Activated naive CD4-positive, alpha-beta T cell treated with anti-CD3 and anti-CD28 coated beads, Interleukin-2, amount 10 ng/mL, durations not matched to agents 7 days and 5 days (primary cell): ENCODE results near the gene CHPF.
A peak's percentile ranks its signal among the peaks of the same experiment; 100 is the strongest.

Experiments
- CTCF ChIA-PET: fragments of 350-600 bp; sonication (Branson Sonifier 250); formaldehyde crosslinking; loops from one replicate; lab custom pipeline; 2021; ENCODE audit warnings: antibody characterized with exemption; lab: Charles Lee
- DNase-seq: peaks from one replicate; pipeline ENCODE4 v3.0.0-alpha.2; 2020
- H3K27ac Mint-ChIP-seq: one replicate; pipeline ENCODE4 v1.8.0; 2021; ENCODE audit warnings: mild to moderate bottlenecking, moderate library complexity, mixed read lengths
- H3K27me3 Mint-ChIP-seq: one replicate; pipeline ENCODE4 v1.8.0; 2021; ENCODE audit warnings: mild to moderate bottlenecking, mixed read lengths
- H3K36me3 Mint-ChIP-seq: one replicate; pipeline ENCODE4 v1.8.0; 2021; ENCODE audit warnings: mixed read lengths
- H3K4me1 Mint-ChIP-seq: one replicate; pipeline ENCODE4 v1.8.0; 2021; ENCODE audit warnings: mixed read lengths
- H3K4me3 Mint-ChIP-seq: one replicate; pipeline ENCODE4 v1.8.0; 2021; ENCODE audit warnings: mild to moderate bottlenecking, moderate library complexity, mixed read lengths
- H3K9me3 Mint-ChIP-seq: one replicate; pipeline ENCODE4 v1.8.0; 2021; ENCODE audit warnings: mixed read lengths

The CHPF gene

GRCh38 chr2:219543596-219544358 lies at the start of gene CHPF, which contains the start of gene TMEM198:
Gene CHPF, minus strand, starts transcription at chr2:219543809. Its CDS starts 271 bp downstream, at chr2:219543538.
Gene TMEM198, plus strand, starts transcription at chr2:219544028. Its CDS starts 700 bp downstream, at chr2:219544728.
- peak; percentile 97 for DNase-seq
- CTCF ChIA-PET = interaction anchor here (0.8 to 2.4 kb wide), 5 partner anchors 10 to 146 kb away, joined by 3 to 23 read pairs (median 6); no protein-coding TSS in a partner anchor
- H3K27me3 Mint-ChIP-seq = peaks cover 36% of the 10 kb centered on the region
- H3K4me1 Mint-ChIP-seq = peaks cover 23% of the 10 kb centered on the region
- H3K4me3 Mint-ChIP-seq = peak within 1 kb of the TSS; percentile 77
- peaks cover 2% of the 10 kb centered on the region for H3K36me3 Mint-ChIP-seq
- no peaks in the 10 kb centered on the region for H3K9me3 Mint-ChIP-seq
- peak within 1 kb of the TSS; percentile 86 for H3K27ac Mint-ChIP-seq

GRCh38 chr2:219593154-219593553 lies 49.5 kb upstream of the CHPF start:
- Mint-ChIP-seq H3K36me3 (no peaks in the 10 kb centered on the region), H3K9me3 (no peaks in the 10 kb centered on the region), H3K4me1 (peaks cover 16% of the 10 kb centered on the region), H3K27ac (no peak overlapping the region), H3K27me3 (peaks cover 20% of the 10 kb centered on the region), H3K4me3 (no peak overlapping the region)
- CTCF ChIA-PET = interaction anchor here (1.3 kb wide), 1 partner anchor 52 kb away, joined by 4 read pairs; no protein-coding TSS in a partner anchor
- no peak for DNase-seq

- no peaks in the 10 kb centered on the region for H3K9me3 Mint-ChIP-seq
- no peak for DNase-seq
- no peak overlapping the region for H3K4me3 Mint-ChIP-seq
- peaks cover 13% of the 10 kb centered on the region for H3K4me1 Mint-ChIP-seq
- no peak overlapping the region for H3K27ac Mint-ChIP-seq
- CTCF ChIA-PET = interaction anchor here (1.3 kb wide), 1 partner anchor 52 kb away, joined by 4 read pairs; no protein-coding TSS in a partner anchor
- H3K27me3 Mint-ChIP-seq = peaks cover 16% of the 10 kb centered on the region
- no peaks in the 10 kb centered on the region for H3K36me3 Mint-ChIP-seq
Measured at GRCh38 chr2:219592736-219593135, 49.1 kb upstream of the CHPF start.

- H3K27ac Mint-ChIP-seq = no peak overlapping the region
- no peak for DNase-seq
- no peak overlapping the region for H3K4me3 Mint-ChIP-seq
- CTCF ChIA-PET = interaction anchor here (1.0 to 1.6 kb wide), 2 partner anchors 31 to 120 kb away, joined by 3 to 7 read pairs; no protein-coding TSS in a partner anchor
- no peaks in the 10 kb centered on the region for H3K9me3 Mint-ChIP-seq
- H3K36me3 Mint-ChIP-seq = no peaks in the 10 kb centered on the region
- H3K27me3 Mint-ChIP-seq = peaks cover 15% of the 10 kb centered on the region
- H3K4me1 Mint-ChIP-seq = no peaks in the 10 kb centered on the region
Measured at GRCh38 chr2:219591091-219591490, 47.5 kb upstream of the CHPF start.

- no peak overlapping the region for H3K4me3 Mint-ChIP-seq
- no peak overlapping the region for H3K27ac Mint-ChIP-seq
- DNase-seq = no peak
- H3K27me3 Mint-ChIP-seq = peaks cover 27% of the 10 kb centered on the region
- H3K4me1 Mint-ChIP-seq = no peaks in the 10 kb centered on the region
- CTCF ChIA-PET = no interaction called here
- H3K36me3 Mint-ChIP-seq = no peaks in the 10 kb centered on the region
- no peaks in the 10 kb centered on the region for H3K9me3 Mint-ChIP-seq
Measured at GRCh38 chr2:219581346-219581745, 37.7 kb upstream of the CHPF start.

- Mint-ChIP-seq H3K4me1 (no peaks in the 10 kb centered on the region), H3K27me3 (peaks cover 46% of the 10 kb centered on the region), H3K36me3 (no peaks in the 10 kb centered on the region), H3K9me3 (no peaks in the 10 kb centered on the region), H3K4me3 (no peak overlapping the region), H3K27ac (no peak overlapping the region)
- CTCF ChIA-PET = no interaction called here
- DNase-seq = no peak
Measured at GRCh38 chr2:219578811-219579613, 35.4 kb upstream of the CHPF start.

- H3K27me3 Mint-ChIP-seq = peaks cover 68% of the 10 kb centered on the region
- H3K4me1 Mint-ChIP-seq = no peaks in the 10 kb centered on the region
- no peaks in the 10 kb centered on the region for H3K36me3 Mint-ChIP-seq
- CTCF ChIA-PET = interaction anchor here (1.1 kb wide), 1 partner anchor 16 kb away, joined by 3 read pairs; no protein-coding TSS in a partner anchor
- no peaks in the 10 kb centered on the region for H3K9me3 Mint-ChIP-seq
- no peak overlapping the region for H3K4me3 Mint-ChIP-seq
- H3K27ac Mint-ChIP-seq = peak overlapping the region; percentile 67
- DNase-seq = no peak
Measured at GRCh38 chr2:219576505-219577388, 33.1 kb upstream of the CHPF start.

GRCh38 chr2:219575566-219576504 lies 32.2 kb upstream of the CHPF start:
- Mint-ChIP-seq H3K27me3 (peaks cover 75% of the 10 kb centered on the region), H3K27ac (no peak overlapping the region), H3K9me3 (no peaks in the 10 kb centered on the region), H3K4me3 (no peak overlapping the region), H3K4me1 (no peaks in the 10 kb centered on the region), H3K36me3 (no peaks in the 10 kb centered on the region)
- DNase-seq = no peak
- CTCF ChIA-PET = interaction anchor here (1.1 kb wide), 1 partner anchor 15 kb away, joined by 3 read pairs; no protein-coding TSS in a partner anchor

- CTCF ChIA-PET = interaction anchor here (1.0 to 1.7 kb wide), 2 partner anchors 15 to 68 kb away, joined by 3 to 8 read pairs; no protein-coding TSS in a partner anchor
- Mint-ChIP-seq H3K4me3 (no peak overlapping the region), H3K27ac (no peak overlapping the region), H3K36me3 (no peaks in the 10 kb centered on the region), H3K27me3 (peaks cover 85% of the 10 kb centered on the region), H3K4me1 (peaks cover 2% of the 10 kb centered on the region), H3K9me3 (no peaks in the 10 kb centered on the region)
- DNase-seq = no peak
Measured at GRCh38 chr2:219574484-219575311, 31.1 kb upstream of the CHPF start.

GRCh38 chr2:219573166-219573565 lies 29.6 kb upstream of the CHPF start:
- no peak overlapping the region for H3K4me3 Mint-ChIP-seq
- CTCF ChIA-PET = interaction anchor here (1.6 to 1.7 kb wide), 2 partner anchors 13 to 18 kb away, joined by 3 to 8 read pairs; no protein-coding TSS in a partner anchor
- peaks cover 88% of the 10 kb centered on the region for H3K27me3 Mint-ChIP-seq

GRCh38 chr2:219572237-219573001 lies 28.8 kb upstream of the CHPF start, which contains the start of gene INHA:
Gene INHA, plus strand, starts transcription at chr2:219572310. Its CDS starts 65 bp downstream, at chr2:219572375.
- Mint-ChIP-seq H3K27ac (no peak within 1 kb of the TSS), H3K27me3 (peaks cover 94% of the 10 kb centered on the region), H3K36me3 (no peaks in the 10 kb centered on the region), H3K4me3 (no peak within 1 kb of the TSS), H3K4me1 (peaks cover 3% of the 10 kb centered on the region), H3K9me3 (no peaks in the 10 kb centered on the region)
- CTCF ChIA-PET = interaction anchor here (1.6 kb wide), 1 partner anchor 17 kb away, joined by 3 read pairs; no protein-coding TSS in a partner anchor
- DNase-seq = no peak

More at GRCh38 chr2:219573166-219573565, 29.6 kb upstream of the CHPF start:
- Mint-ChIP-seq H3K36me3 (no peaks in the 10 kb centered on the region), H3K4me1 (peaks cover 3% of the 10 kb centered on the region), H3K9me3 (no peaks in the 10 kb centered on the region), H3K27ac (no peak overlapping the region)
- DNase-seq = no peak
